Activated naive CD4-positive, alpha-beta T cell treated with anti-CD3 and anti-CD28 coated beads, Interleukin-2, amount 50 U/mL, for 24 hours (primary cell): Measurements from ENCODE around the gene EXOC4.
"Not testable (repeated sequence)": the region's sequence is repeated elsewhere in the genome, so short reads cannot be mapped to it uniquely, and the experiment has no call there.

Experiments
- H3K27ac Mint-ChIP-seq: one replicate; pipeline ENCODE4 v1.8.0; 2021; ENCODE audit warnings: mild to moderate bottlenecking, mixed read lengths
- H3K27me3 Mint-ChIP-seq: one replicate; pipeline ENCODE4 v1.8.0; 2021; ENCODE audit warnings: mixed read lengths
- H3K36me3 Mint-ChIP-seq: one replicate; pipeline ENCODE4 v1.8.0; 2021; ENCODE audit warnings: mixed read lengths
- H3K4me1 Mint-ChIP-seq: one replicate; pipeline ENCODE4 v1.8.0; 2021; ENCODE audit warnings: mixed read lengths
- H3K4me3 Mint-ChIP-seq: one replicate; pipeline ENCODE4 v1.8.0; 2021; ENCODE audit warnings: mild to moderate bottlenecking, mixed read lengths
- H3K9me3 Mint-ChIP-seq: one replicate; pipeline ENCODE4 v1.8.0; 2021; ENCODE audit warnings: mixed read lengths

Gene EXOC4

GRCh38 chr7:134062460-134062859 lies 809.6 kb downstream of the EXOC4 start:
- Mint-ChIP-seq H3K27me3 (no peaks in the 10 kb centered on the region), H3K4me1 (no peaks in the 10 kb centered on the region), H3K27ac (no peak overlapping the region), H3K36me3 (peaks cover 33% of the 10 kb centered on the region), H3K9me3 (no peaks in the 10 kb centered on the region), H3K4me3 (no peak overlapping the region)

- Mint-ChIP-seq H3K9me3 (no peaks in the 10 kb centered on the region), H3K4me3 (no peak overlapping the region), H3K27me3 (no peaks in the 10 kb centered on the region), H3K4me1 (no peaks in the 10 kb centered on the region), H3K36me3 (peaks cover 35% of the 10 kb centered on the region), H3K27ac (no peak overlapping the region)
Measured at GRCh38 chr7:134065415-134065814, 812.5 kb downstream of the EXOC4 start.

DNA sequence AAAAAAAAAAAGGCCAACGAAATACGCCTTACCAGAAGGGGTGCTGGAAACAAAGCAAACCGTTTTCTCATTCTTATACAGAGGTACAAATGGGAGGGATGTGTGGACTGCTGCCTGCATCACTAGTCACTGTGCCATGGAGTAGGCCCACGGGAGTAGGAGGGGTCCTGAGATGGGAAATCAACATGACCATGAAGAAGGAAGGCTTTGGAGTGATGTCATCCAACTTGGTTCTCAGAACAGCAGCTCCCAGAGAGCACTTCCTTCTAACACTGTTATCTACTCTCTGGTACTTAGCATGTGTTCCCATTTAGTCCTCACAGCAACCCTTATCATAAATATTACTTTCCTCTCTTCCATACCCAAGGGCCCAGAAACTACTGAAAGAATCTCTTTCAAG lies 814.3 kb downstream of the EXOC4 start:
- Mint-ChIP-seq H3K9me3 (no peaks in the 10 kb centered on the region), H3K27ac (no peak overlapping the region), H3K36me3 (peaks cover 34% of the 10 kb centered on the region), H3K27me3 (no peaks in the 10 kb centered on the region), H3K4me3 (no peak overlapping the region), H3K4me1 (no peaks in the 10 kb centered on the region)

DNA sequence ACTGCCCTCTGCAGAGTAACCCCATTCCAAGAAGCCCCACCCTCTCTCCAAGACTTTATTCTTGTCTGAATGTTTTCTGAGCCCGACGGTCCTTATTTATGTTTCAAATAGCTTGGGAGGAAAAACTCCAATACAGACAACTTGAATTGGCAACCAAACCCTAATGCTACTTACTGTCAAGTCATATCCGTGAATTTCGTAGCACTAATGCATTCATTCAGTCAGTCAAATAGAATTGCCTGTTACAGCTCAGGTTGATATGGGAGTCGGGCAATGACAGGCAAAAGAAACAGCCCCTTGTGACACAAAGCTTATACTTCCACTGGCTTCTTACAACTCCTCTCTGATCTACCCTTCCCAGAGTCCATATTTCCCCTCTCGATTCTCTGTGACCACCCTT lies 815.8 kb downstream of the EXOC4 start:
- H3K4me3 Mint-ChIP-seq = no peak overlapping the region
- peaks cover 27% of the 10 kb centered on the region for H3K36me3 Mint-ChIP-seq
- H3K27me3 Mint-ChIP-seq = no peaks in the 10 kb centered on the region
- no peak overlapping the region for H3K27ac Mint-ChIP-seq
- H3K9me3 Mint-ChIP-seq = no peaks in the 10 kb centered on the region
- H3K4me1 Mint-ChIP-seq = no peaks in the 10 kb centered on the region

GRCh38 chr7:134069187-134069586 lies 816.3 kb downstream of the EXOC4 start:
- H3K9me3 Mint-ChIP-seq = no peaks in the 10 kb centered on the region
- no peak overlapping the region for H3K4me3 Mint-ChIP-seq
- no peaks in the 10 kb centered on the region for H3K4me1 Mint-ChIP-seq
- H3K36me3 Mint-ChIP-seq = peaks cover 26% of the 10 kb centered on the region
- no peaks in the 10 kb centered on the region for H3K27me3 Mint-ChIP-seq
- H3K27ac Mint-ChIP-seq = no peak overlapping the region

DNA sequence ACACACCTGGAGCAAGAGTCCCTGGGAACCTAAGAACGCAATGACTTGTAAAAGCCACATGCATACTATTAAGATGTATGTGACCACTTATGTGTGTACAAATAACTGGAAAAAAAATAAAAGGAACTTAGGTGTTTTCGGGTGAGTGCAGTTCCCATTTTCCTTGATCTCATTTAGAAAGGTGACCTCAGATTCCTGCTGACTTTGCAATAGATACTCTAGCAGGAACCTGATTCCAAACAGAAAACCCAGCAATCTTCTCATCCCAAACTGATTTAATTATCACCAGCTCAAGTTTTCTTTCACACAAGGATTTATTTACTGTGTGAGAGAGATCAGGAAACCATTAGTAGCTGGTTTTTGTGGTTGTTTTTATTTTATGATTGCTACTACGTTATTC lies 817.8 kb downstream of the EXOC4 start:
- H3K9me3 Mint-ChIP-seq = no peaks in the 10 kb centered on the region
- H3K4me1 Mint-ChIP-seq = no peaks in the 10 kb centered on the region
- H3K4me3 Mint-ChIP-seq = no peak overlapping the region
- H3K27ac Mint-ChIP-seq = no peak overlapping the region
- H3K36me3 Mint-ChIP-seq = peaks cover 26% of the 10 kb centered on the region
- H3K27me3 Mint-ChIP-seq = no peaks in the 10 kb centered on the region

GRCh38 chr7:134071355-134072331 lies 818.8 kb downstream of the EXOC4 start:
- Mint-ChIP-seq H3K27ac (no peak overlapping the region), H3K4me3 (no peak overlapping the region), H3K27me3 (no peaks in the 10 kb centered on the region), H3K4me1 (no peaks in the 10 kb centered on the region), H3K36me3 (peaks cover 22% of the 10 kb centered on the region), H3K9me3 (no peaks in the 10 kb centered on the region)

GRCh38 chr7:134073276-134073675 lies 820.4 kb downstream of the EXOC4 start:
- H3K4me3 Mint-ChIP-seq = no peak overlapping the region
- H3K9me3 Mint-ChIP-seq = no peaks in the 10 kb centered on the region
- no peaks in the 10 kb centered on the region for H3K27me3 Mint-ChIP-seq
- no peaks in the 10 kb centered on the region for H3K4me1 Mint-ChIP-seq
- H3K27ac Mint-ChIP-seq = no peak overlapping the region
- H3K36me3 Mint-ChIP-seq = peaks cover 22% of the 10 kb centered on the region

DNA sequence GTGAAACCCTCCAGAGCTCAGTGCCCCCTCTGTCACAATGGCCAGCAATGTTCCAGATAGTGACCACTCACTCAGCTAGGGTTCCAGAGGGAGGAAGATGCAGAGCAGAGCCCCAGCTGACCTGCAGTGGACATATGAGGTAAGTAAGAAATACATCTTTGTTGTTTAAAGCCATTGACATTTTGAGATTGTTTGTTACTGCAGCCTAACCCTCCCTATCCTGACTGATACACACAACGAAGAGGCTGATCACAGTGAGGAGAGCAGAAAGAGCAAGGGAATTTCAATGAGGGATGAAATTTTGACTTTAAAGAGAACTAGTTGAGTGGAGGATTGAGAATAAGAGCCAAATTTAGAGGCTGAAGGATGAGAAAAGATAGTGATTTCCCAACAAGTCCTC lies 822.9 kb downstream of the EXOC4 start:
- Mint-ChIP-seq H3K4me3 (no peak overlapping the region), H3K4me1 (no peaks in the 10 kb centered on the region), H3K36me3 (peaks cover 20% of the 10 kb centered on the region), H3K27ac (no peak overlapping the region), H3K9me3 (no peaks in the 10 kb centered on the region), H3K27me3 (no peaks in the 10 kb centered on the region)

GRCh38 chr7:134077560-134077959 lies 824.7 kb downstream of the EXOC4 start:
- not testable (repeated sequence) for H3K27me3 Mint-ChIP-seq, H3K4me3 Mint-ChIP-seq, H3K9me3 Mint-ChIP-seq, H3K27ac Mint-ChIP-seq, H3K4me1 Mint-ChIP-seq
- H3K36me3 Mint-ChIP-seq = peaks cover 23% of the 10 kb centered on the region

DNA sequence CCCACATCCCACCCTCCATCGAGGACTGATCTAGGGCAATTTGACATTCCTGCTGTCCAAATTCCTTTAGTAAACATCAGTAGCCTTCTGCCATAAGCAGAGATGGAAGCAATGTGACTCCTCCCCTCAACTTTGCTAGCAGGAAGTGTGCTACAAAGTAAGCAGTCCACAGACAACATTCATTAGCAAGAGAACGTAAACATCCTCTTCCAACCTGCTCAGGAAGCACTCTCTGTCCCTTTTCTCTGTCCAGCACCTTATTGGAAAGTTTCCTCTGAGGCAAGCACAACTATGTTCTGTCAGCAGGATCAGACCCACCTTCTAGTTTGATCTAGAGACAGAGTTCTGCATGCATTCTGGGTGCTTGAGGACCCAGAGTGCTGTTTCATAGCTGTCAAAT lies 826.1 kb downstream of the EXOC4 start:
- Mint-ChIP-seq H3K4me1 (no peaks in the 10 kb centered on the region), H3K27me3 (no peaks in the 10 kb centered on the region), H3K36me3 (peaks cover 19% of the 10 kb centered on the region), H3K4me3 (no peak overlapping the region), H3K9me3 (no peaks in the 10 kb centered on the region), H3K27ac (no peak overlapping the region)

GRCh38 chr7:134081695-134082094 lies 828.8 kb downstream of the EXOC4 start:
- no peaks in the 10 kb centered on the region for H3K4me1 Mint-ChIP-seq
- H3K27ac Mint-ChIP-seq = no peak overlapping the region

DNA sequence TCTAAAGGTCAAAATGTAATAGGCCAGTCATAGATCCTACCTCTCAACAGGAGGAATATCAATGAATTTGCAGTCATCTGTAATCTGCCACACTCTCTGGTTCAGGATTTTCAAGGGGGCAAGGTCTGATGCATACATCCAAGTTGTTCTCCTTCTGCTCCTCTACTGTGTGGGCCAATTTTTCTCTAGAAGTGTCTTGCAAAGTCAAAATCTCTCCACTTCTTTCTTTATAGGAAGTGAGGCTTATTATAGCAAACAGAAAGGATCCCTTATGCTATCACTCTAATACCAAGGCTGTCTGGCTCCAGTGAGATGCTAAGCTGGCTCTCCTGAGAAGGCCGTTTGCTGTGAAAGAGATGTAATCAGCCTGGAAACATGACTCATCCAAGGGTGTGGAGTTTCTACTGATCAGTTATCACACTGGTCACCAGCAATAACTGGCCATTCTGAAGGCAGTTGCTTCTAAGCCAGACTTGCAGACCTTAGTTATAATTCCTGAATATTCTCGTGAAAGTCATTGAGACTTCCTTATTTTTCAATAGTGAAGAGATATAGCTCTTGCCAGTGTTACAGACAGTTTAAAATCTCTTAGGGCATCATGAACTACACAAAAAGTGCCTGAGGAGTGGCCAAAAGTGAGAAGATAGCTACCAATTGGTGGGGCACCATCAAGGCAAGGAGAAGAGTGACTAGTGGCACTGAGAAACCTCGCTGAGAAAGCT lies 831.0 kb downstream of the EXOC4 start:
- H3K27ac Mint-ChIP-seq = no peak overlapping the region
- H3K36me3 Mint-ChIP-seq = peaks cover 3% of the 10 kb centered on the region
- no peaks in the 10 kb centered on the region for H3K27me3 Mint-ChIP-seq
- H3K9me3 Mint-ChIP-seq = peaks cover 5% of the 10 kb centered on the region
- H3K4me1 Mint-ChIP-seq = no peaks in the 10 kb centered on the region
- no peak overlapping the region for H3K4me3 Mint-ChIP-seq

More at GRCh38 chr7:134081695-134082094, 828.8 kb downstream of the EXOC4 start:
- Mint-ChIP-seq H3K27me3 (no peaks in the 10 kb centered on the region), H3K9me3 (peaks cover 4% of the 10 kb centered on the region), H3K4me3 (no peak overlapping the region), H3K36me3 (peaks cover 6% of the 10 kb centered on the region)

DNA sequence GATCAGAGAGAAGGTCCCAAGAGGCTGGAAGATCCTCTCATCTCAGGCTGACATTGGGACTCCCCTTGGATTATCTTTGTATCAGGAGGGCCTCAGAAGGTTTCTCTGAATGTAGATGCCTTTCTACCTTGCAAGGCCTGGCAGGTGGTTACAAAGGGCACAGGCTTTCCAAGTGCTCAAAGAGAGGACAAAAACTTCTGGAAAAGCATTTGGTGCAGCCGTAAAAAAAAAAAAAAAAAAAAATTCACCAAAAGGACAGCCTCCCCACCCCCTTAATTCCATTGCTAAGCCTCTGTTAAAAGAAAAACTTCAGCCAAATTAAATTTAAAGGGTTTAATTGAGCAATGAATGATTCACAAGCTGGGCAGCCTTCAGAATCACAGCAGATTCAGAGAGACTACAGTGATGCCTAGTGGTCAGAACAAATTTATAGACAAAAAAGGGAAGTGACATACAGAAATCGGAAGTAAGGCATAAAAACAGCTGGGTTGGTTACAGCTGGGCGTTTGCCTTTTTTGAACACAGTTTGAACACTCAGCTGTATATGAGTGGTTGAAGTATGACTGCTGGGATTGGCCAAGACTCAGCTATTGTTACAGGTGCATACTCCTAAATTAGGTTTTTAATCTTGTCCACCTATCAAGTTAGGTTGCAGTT lies 831.7 kb downstream of the EXOC4 start:
- Mint-ChIP-seq H3K9me3 (peaks cover 9% of the 10 kb centered on the region), H3K4me1 (no peaks in the 10 kb centered on the region), H3K27ac (no peak overlapping the region), H3K36me3 (peaks cover 5% of the 10 kb centered on the region), H3K27me3 (no peaks in the 10 kb centered on the region), H3K4me3 (no peak overlapping the region)

GRCh38 chr7:134085311-134085710 lies 832.4 kb downstream of the EXOC4 start:
- no peak overlapping the region for H3K4me3 Mint-ChIP-seq
- H3K4me1 Mint-ChIP-seq = no peaks in the 10 kb centered on the region
- H3K36me3 Mint-ChIP-seq = peaks cover 8% of the 10 kb centered on the region
- peaks cover 15% of the 10 kb centered on the region for H3K9me3 Mint-ChIP-seq
- H3K27ac Mint-ChIP-seq = no peak overlapping the region
- H3K27me3 Mint-ChIP-seq = peaks cover 3% of the 10 kb centered on the region
